EH (cell line): ENCODE data around the gene SGO2.
A peak's percentile ranks its signal among the peaks of the same experiment; 100 is the strongest.

ENCODE experiments used
- DNase-seq: peaks from one replicate; pipeline ENCODE4 v3.0.0-alpha.2; 2015; ENCODE audit warnings: low read depth

SGO2 gene

DNA sequence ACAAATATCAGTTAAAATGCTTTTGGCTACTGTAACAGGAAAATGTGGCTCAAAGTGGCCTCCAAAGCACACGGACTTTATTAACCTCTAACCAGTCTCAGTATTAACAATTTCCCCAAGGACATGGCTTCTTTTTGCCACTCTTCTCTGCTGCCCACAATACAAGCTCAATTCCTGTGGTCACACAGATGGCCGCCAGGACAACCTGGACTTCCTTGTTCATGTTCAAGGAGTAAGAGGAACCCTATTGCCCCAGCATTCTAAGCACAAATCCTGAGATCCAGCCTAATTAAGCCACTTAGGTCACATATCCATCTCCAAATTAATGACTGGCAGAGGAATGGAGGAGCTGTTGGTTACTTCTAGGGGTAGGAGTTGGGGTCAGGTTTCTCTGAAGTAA, 98.0 kb downstream of the SGO2 start:
- DNase-seq, result no peak

DNA sequence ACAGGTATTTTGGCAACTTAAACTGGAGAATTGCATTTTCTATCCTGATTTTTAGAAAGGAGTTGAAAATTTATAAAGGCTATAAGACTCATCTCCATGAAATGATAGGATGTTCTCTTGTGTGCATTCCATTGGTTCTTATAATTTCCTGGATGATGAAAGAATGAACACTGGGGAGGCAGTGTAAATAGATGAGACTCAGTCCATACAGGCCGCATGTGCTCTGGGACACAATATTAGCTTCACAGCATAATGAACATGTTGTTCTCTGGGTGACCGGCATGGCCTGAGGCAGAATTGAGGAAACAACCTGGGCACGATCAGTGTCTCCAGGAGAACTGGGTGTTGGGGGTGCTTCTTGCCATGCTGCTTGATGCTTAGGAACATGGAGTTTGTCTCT, 98.7 kb downstream of the SGO2 start:
- DNase-seq, result peak; percentile 83

DNA sequence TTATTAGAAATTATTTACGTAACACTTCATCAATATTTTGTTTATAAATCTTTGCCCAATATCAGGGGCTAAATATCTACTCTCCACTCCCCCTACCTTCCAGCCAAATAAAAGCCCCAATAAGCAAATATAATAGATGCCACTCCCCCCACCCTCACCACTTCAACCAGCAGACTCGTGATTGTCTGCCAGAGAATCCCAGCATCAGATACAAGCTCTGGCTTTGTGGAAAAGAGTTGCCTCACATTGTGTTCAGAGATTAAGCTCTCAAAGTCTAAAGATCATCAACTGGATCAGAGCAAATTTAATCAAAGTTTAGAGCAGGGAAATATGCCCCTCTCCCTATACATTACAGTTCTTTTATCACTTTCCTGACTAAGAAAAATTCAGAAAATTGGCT, 99.3 kb downstream of the SGO2 start:
- DNase-seq, result no peak

DNA sequence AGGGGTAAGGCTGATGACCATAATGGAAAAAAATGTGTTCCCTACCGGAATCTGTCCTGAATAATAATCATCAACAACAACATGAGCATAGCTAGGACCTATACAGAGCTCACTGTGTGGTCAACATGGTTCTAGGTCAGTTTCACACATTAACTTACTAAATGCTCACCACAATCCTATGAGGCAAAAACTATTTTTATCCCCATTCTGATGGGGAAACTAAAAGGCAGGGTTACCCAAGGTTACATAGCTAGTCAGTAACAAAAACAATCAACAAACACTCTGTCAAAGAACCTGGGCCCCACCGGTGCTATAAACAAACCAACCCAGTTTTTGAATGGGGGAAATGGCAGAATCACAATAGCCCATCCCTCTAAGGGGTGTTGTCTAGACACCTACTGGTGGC, 100.0 kb downstream of the SGO2 start:
- peak; percentile 88 for DNase-seq

DNA sequence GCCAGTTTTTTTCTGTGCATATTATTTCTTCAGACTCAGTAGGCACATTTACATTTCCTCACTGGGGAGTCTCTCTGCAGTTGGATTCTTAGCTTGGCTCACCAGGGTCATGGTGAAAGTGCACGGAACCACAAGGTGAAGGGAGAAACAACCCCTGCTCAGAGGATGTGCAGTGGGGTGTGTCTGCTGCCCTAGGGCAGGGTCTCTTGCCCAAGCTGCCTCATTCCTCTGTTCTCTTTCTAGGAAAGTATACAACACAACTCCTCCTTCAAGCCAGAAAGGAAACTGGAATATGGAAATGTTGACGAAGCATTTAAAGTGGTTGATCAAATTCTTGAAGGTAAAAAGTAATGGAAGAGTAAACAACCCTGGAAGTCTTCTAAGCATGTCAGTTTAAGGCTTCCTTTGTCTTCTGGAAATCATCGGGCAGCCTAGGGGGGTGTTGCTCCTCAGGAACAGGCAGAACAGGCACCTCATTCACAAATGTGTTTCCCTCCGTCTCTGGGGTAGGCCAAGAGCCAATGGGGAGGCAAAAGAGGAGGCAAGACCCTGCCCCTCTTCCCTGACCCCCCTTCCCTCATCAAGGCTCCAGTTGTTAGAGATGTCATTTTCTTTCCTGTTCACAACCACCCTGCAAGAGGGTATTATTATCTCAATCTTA, 101.2 kb downstream of the SGO2 start:
- DNase-seq, result no peak

DNA sequence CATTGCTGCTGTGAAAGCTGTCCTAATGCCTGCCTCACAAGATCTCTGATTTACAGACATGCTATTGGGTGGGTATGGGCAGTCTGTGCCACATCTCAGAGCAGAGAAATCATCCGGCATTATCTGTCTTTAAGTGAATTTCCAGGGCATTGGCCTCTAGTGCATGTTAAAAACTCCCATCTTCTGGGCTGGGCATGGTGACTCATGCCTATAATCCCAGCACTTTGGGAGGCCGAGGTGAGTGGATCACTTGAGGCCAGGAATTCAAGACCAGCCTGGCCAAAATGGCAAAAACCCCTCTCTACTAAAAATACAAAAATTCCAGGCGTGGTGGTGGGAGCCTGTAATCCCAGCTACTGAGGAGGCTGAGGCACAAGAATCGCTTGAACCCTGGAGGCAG, 102.5 kb downstream of the SGO2 start:
- peak; percentile 46 for DNase-seq

DNA sequence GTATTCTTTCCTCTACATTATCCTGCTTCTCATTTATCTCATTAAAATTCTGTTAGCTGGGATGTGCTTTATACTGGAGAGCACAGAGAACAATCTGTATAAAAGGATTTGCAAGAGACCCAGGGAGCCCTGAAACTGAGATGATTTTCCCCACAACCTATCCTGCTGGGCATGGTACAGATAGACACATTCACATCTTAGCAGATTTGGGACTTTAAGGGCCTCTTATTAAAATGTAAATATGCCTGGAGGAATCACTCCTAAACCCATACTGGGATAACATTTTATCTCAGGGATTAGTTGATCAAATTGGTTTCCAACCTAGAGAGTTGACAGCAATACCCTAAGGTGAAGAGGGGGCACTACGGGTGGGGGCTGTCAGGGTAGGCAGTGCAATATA, 105.3 kb downstream of the SGO2 start:
- DNase-seq, result no peak
